Measurements from ENCODE around the gene SELENOP. TPM values are rescaled to one million over a fixed set of nuclear protein-coding genes. Genes with fewer than 3 reads are reported as not detected.

The SELENOP gene
- total RNA-seq, 1 experiment from 2014 or later: 8.5 TPM

DNA sequence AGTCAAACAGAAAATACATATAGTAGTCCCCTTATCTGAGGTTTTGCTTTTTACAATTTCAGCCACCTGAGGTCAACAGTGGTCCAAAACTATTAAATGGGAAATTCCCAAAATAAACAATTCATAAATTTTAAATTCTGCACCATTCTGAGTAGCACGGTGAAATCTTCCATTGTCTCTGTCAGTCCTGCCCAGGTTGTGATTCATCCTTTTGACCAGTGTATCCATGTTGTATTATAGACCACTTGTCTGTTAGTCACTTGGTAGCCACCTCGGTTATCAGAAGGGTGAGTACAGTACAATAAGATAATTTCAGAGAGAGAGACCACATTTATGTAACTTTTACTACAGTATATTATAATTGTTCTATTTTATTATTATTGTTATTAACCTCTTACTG, 52.2 kb downstream of the SELENOP start:
- Histone ChIP-seq H2BK20ac (ENCODE audit: low read depth, low read length, poor library complexity, severe bottlenecking) (no peak overlapping the region), H3K23me2 (ENCODE audit: insufficient read length, low read depth, low read length, poor library complexity, severe bottlenecking) (no peaks in the 10 kb centered on the region), H2BK120ac (ENCODE audit: low read depth, low read length, poor library complexity, severe bottlenecking) (no peak overlapping the region), H3K4ac (ENCODE audit: low read depth, low read length) (no peak overlapping the region), H4K5ac (ENCODE audit: insufficient read length, low read depth, low read length) (no peak overlapping the region), H4K8ac (replicated peaks; ENCODE audit: insufficient read length, low read depth, low read length) (no peak overlapping the region), H3T11ph (ENCODE audit: low read length) (no peak overlapping the region), H2BK15ac (ENCODE audit: low read depth, low read length) (no peak overlapping the region), H3K4me1 (ENCODE audit: insufficient read depth, low read length) (0 out of 2 replicates have a peak, but pooled peaks cover 2% of the 10 kb centered on the region), H3K27me3 (ENCODE audit: insufficient read depth, low read length) (no peaks in the 10 kb centered on the region), H2BK12ac (ENCODE audit: insufficient read length, low read depth, low read length) (no peak overlapping the region), H2BK5ac (ENCODE audit: insufficient read length, low read length) (no peak overlapping the region), H3K79me2 (ENCODE audit: insufficient read depth, low read length) (no peaks in the 10 kb centered on the region), H3K14ac (ENCODE audit: insufficient read depth, low read length) (no peak overlapping the region), H3K18ac (ENCODE audit: insufficient read length, low read depth, low read length) (no peak overlapping the region), H3K56ac (ENCODE audit: insufficient read length, low read depth, low read length) (no peak overlapping the region), H3K9me3 (ENCODE audit: control insufficient read depth, low read depth, low read length) (no peaks in the 10 kb centered on the region), H3K4me2 (ENCODE audit: insufficient read depth, insufficient read length, low read length) (no peak overlapping the region), H3K79me1 (ENCODE audit: insufficient read depth, low read depth, low read length, poor library complexity, severe bottlenecking) (no peaks in the 10 kb centered on the region), H3K27ac (ENCODE audit: insufficient read length, low read depth, low read length) (no peak overlapping the region), H4K20me1 (ENCODE audit: control insufficient read depth, insufficient read depth, insufficient read length) (no peaks in the 10 kb centered on the region), H2AFZ (ENCODE audit: low read length) (no peak overlapping the region), H2AK5ac (ENCODE audit: insufficient read length, low read length) (no peak overlapping the region), H3K9ac (ENCODE audit: extremely low read depth, insufficient read length, low read length) (no peak overlapping the region), H4K91ac (ENCODE audit: insufficient read length, low read depth, low read length) (no peak overlapping the region), H3K23ac (ENCODE audit: insufficient read length, low read depth, low read length) (no peak overlapping the region)
- DNase-seq: no peak
- Mint-ChIP-seq H3K27me3 (ENCODE audit: low read depth) (no peaks in the 10 kb centered on the region), H3K4me3 (no peak overlapping the region), H3K36me3 (ENCODE audit: insufficient read depth in 1 of 3, low read depth in 3 of 3) (no peaks in the 10 kb centered on the region), H3K4me1 (peaks cover 19 to 20% of the 10 kb centered on the region in 2 experiments), H3K27ac (no peak overlapping the region), H3K9me3 (no peaks in the 10 kb centered on the region)
- TF ChIP-seq, protein P1, sequence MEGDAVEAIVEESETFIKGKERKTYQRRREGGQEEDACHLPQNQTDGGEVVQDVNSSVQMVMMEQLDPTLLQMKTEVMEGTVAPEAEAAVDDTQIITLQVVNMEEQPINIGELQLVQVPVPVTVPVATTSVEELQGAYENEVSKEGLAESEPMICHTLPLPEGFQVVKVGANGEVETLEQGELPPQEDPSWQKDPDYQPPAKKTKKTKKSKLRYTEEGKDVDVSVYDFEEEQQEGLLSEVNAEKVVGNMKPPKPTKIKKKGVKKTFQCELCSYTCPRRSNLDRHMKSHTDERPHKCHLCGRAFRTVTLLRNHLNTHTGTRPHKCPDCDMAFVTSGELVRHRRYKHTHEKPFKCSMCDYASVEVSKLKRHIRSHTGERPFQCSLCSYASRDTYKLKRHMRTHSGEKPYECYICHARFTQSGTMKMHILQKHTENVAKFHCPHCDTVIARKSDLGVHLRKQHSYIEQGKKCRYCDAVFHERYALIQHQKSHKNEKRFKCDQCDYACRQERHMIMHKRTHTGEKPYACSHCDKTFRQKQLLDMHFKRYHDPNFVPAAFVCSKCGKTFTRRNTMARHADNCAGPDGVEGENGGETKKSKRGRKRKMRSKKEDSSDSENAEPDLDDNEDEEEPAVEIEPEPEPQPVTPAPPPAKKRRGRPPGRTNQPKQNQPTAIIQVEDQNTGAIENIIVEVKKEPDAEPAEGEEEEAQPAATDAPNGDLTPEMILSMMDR (conservative IDR thresholded peaks at IDR 0.05): no peak
- WGBS (ENCODE audit: extremely low coverage, insufficient read length, low lambda C conversion rate): no CpG with 5 or more reads among the region's 2 CpGs
